Keratinocyte (primary cell): ENCODE measurements around the gene KANSL1. TPM values are rescaled to one million over a fixed set of nuclear protein-coding genes. Genes with fewer than 3 reads are reported as not detected.

Experiments
- DNase-seq: peaks from one replicate; pipeline ENCODE4 v3.0.0-alpha.2; 2011; ENCODE audit warnings: low read depth, missing footprints, low spot score
- FAIRE-seq: peaks from 2 replicates; lab custom pipeline; 2011; peaks lifted over from hg19 to GRCh38; lab: Jason Lieb, UNC
- H2AFZ ChIP-seq: 2 replicates; pipeline ENCODE4 v1.6.0; 2012; ENCODE audit warnings: low read length, control low read depth, inconsistent platforms; ENCODE audit not compliant: control insufficient read depth
- H3K27ac ChIP-seq: 2 replicates; pipeline ENCODE4 v1.5.1; 2011; ENCODE audit warnings: low read length; ENCODE audit not compliant: control insufficient read depth, insufficient read depth
- H3K27me3 ChIP-seq: 3 replicates; pipeline ENCODE4 v1.6.0; 2011; ENCODE audit warnings: low read length; ENCODE audit not compliant: control insufficient read depth, insufficient read depth; ENCODE audit errors: extremely low read depth
- H3K36me3 ChIP-seq, 2 experiments: 2 replicates in 1 of 2; 3 replicates in 1 of 2; pipeline ENCODE4 v1.5.1; 2011; ENCODE audit warnings: low read length in 2 of 2, mild to moderate bottlenecking in 1 of 2; ENCODE audit not compliant: control insufficient read depth in 2 of 2, insufficient read depth in 2 of 2; ENCODE audit errors: extremely low read depth in 1 of 2
- H3K4me1 ChIP-seq: 3 replicates; pipeline ENCODE4 v1.5.1; 2011; ENCODE audit warnings: low read length; ENCODE audit not compliant: control insufficient read depth, insufficient read depth; ENCODE audit errors: extremely low read depth
- H3K4me2 ChIP-seq: 3 replicates; pipeline ENCODE4 v1.6.0; 2011; ENCODE audit warnings: low read depth, low read length; ENCODE audit not compliant: control insufficient read depth, insufficient read depth; ENCODE audit errors: extremely low read depth
- H3K4me3 ChIP-seq, 3 experiments: fragments of 200-600 bp in 1 of 3; sonication (generic) in 1 of 3; 2 replicates in 2 of 3; 3 replicates in 1 of 3; pipeline ENCODE4 v1.5.1; 2011 to 2016; ENCODE audit warnings: low read length in 3 of 3, mild to moderate bottlenecking in 3 of 3, control low read depth in 2 of 3, inconsistent platforms in 1 of 3, low read depth in 1 of 3, mixed read lengths in 1 of 3, mixed run types in 1 of 3, moderate library complexity in 1 of 3; ENCODE audit not compliant: control insufficient read depth in 2 of 3, insufficient read depth in 2 of 3; ENCODE audit errors: extremely low read depth in 1 of 3
- H3K79me2 ChIP-seq: 2 replicates; pipeline ENCODE4 v1.6.0; 2012; ENCODE audit warnings: low read length; ENCODE audit not compliant: control insufficient read depth, insufficient read depth
- H3K9ac ChIP-seq: 3 replicates; pipeline ENCODE4 v1.6.0; 2011; ENCODE audit warnings: low read length; ENCODE audit not compliant: control insufficient read depth, insufficient read depth; ENCODE audit errors: extremely low read depth
- H3K9me1 ChIP-seq: 3 replicates; pipeline ENCODE4 v1.6.0; 2011; ENCODE audit warnings: low read length; ENCODE audit not compliant: control insufficient read depth, insufficient read depth; ENCODE audit errors: extremely low read depth
- H3K9me3 ChIP-seq: 2 replicates; pipeline ENCODE4 v1.5.1; 2012; ENCODE audit warnings: low read depth, low read length; ENCODE audit not compliant: control insufficient read depth
- H4K20me1 ChIP-seq: 3 replicates; pipeline ENCODE4 v1.6.0; 2011; ENCODE audit warnings: low read length; ENCODE audit not compliant: control insufficient read depth, insufficient read depth; ENCODE audit errors: extremely low read depth
- EZH2 ChIP-seq: IDR thresholded peaks from one replicate; pipeline ENCODE4 v1.6.1; 2012; ENCODE audit warnings: inconsistent platforms, mild to moderate bottlenecking, low read length, moderate library complexity
- dilution Hi-C: fragments of 300-500 bp; cut with MboI; formaldehyde crosslinking; loops from one replicate; pipeline ENCODE4 v1.7.0; 2020; ENCODE audit warnings: low sequenced_read_pairs; ENCODE audit not compliant: extremely low pct_ligation_motif_present
- polyA plus RNA-seq, 5 experiments: library from polyadenylated mRNA; depleted of rRNA in 3 of 5; stranded (reverse) in 3 of 5; stranded (forward) in 1 of 5; unstranded in 1 of 5; fragments of >200 nt; gene quantifications; 1 replicate in 1 of 5; 2 replicates in 3 of 5; 3 replicates in 1 of 5; pipeline versions ENCODE4 v1.2.1 to v1.2.3, GENCODE V29; 2011 to 2012; ENCODE audit warnings: missing spikeins in 2 of 5, low read depth in 1 of 5, low replicate concordance in 1 of 5
- TF ChIP-seq, protein P1 (sequence below), 3 experiments: IDR thresholded peaks in 1 of 3; conservative IDR thresholded peaks in 1 of 3; optimal IDR thresholded peaks in 1 of 3; 2 replicates in 2 of 3; 3 replicates in 1 of 3; pipeline versions ENCODE3 to v1.5.1; 2011; ENCODE audit warnings: low read length in 3 of 3, mild to moderate bottlenecking in 3 of 3, moderate library complexity in 2 of 3, control low read depth in 1 of 3, inconsistent platforms in 1 of 3; ENCODE audit not compliant: insufficient read depth in 2 of 3; ENCODE audit errors: extremely low read depth in 1 of 3

Gene KANSL1
- polyA plus RNA-seq, 1 donor (not counting 4 experiments of a cell fraction or from before 2014, with no cell fraction given): 17.6 TPM

DNA sequence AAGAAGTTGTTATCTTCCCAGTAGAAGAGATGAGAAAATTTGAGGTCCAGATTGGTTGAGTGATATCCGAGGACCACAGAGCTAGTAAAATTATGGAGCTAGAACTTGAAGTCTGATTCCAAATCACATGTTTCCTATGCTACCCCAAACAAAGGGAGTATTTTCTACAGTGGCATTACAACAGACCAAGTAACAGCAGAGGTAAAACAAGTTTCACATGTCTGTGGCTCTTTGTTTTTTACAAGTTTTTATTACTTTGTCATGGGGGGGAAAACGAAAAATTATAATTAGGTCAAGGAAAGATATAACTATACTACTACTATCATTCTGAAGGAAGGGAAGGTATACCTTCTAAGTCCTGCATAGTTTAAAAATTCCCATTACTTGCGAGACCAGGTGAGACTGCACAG lies 49.4 kb downstream of the KANSL1 start:
- DNase-seq (no peak), FAIRE-seq (no peak)
- Histone ChIP-seq H3K4me3 (no peak overlapping the region), H3K4me2 (no peak overlapping the region), H3K9ac (no peak overlapping the region), H3K9me1 (no peaks in the 10 kb centered on the region), H3K79me2 (peaks cover 92% of the 10 kb centered on the region), H3K36me3 (no peaks in the 10 kb centered on the region), H3K9me3 (no peaks in the 10 kb centered on the region), H3K27ac (no peak overlapping the region), H3K27me3 (no peaks in the 10 kb centered on the region), H4K20me1 (peaks cover 32% of the 10 kb centered on the region), H3K4me1 (no peaks in the 10 kb centered on the region), H2AFZ (no peak overlapping the region)
- no peak for TF ChIP-seq EZH2
- TF ChIP-seq, protein P1, sequence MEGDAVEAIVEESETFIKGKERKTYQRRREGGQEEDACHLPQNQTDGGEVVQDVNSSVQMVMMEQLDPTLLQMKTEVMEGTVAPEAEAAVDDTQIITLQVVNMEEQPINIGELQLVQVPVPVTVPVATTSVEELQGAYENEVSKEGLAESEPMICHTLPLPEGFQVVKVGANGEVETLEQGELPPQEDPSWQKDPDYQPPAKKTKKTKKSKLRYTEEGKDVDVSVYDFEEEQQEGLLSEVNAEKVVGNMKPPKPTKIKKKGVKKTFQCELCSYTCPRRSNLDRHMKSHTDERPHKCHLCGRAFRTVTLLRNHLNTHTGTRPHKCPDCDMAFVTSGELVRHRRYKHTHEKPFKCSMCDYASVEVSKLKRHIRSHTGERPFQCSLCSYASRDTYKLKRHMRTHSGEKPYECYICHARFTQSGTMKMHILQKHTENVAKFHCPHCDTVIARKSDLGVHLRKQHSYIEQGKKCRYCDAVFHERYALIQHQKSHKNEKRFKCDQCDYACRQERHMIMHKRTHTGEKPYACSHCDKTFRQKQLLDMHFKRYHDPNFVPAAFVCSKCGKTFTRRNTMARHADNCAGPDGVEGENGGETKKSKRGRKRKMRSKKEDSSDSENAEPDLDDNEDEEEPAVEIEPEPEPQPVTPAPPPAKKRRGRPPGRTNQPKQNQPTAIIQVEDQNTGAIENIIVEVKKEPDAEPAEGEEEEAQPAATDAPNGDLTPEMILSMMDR (optimal IDR thresholded peaks at IDR 0.05 in 1 of 3, IDR thresholded peaks at IDR 0.05 in 1 of 3, conservative IDR thresholded peaks at IDR 0.05 in 1 of 3; ENCODE audit: extremely low read depth in 1 of 3, insufficient read depth in 2 of 3, low read length in 3 of 3): no peak
- dilution Hi-C loops: no loop called here

DNA sequence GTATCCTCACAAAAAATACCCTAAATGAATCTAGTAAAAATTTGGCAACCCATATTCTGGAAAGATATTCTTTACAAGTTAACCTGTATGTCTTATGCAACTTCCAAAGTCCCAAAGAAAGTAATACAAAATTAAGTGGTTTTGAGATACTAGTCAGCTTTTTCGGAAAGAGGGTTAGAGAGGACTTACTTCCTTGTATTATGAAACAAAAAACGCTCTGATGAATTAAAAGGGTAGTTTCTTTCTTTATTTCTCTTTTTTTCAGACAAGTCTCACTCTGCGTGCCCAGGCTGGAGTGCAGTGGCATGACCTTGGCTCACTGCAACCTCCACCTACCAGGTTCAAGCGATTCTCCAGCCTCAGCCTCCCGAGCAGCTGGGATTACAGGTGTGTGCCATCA lies 51.6 kb downstream of the KANSL1 start:
- peaks cover 2% of the 10 kb centered on the region for H3K9me1 ChIP-seq
- TF ChIP-seq, protein P1 (optimal IDR thresholded peaks at IDR 0.05 in 1 of 3, IDR thresholded peaks at IDR 0.05 in 1 of 3, conservative IDR thresholded peaks at IDR 0.05 in 1 of 3; ENCODE audit: extremely low read depth in 1 of 3, insufficient read depth in 2 of 3, low read length in 3 of 3): no peak
- TF ChIP-seq EZH2: no peak
- no peak overlapping the region for H2AFZ ChIP-seq
- no peak overlapping the region for H3K9ac ChIP-seq
- H3K27me3 ChIP-seq: no peaks in the 10 kb centered on the region
- no peaks in the 10 kb centered on the region for H3K36me3 ChIP-seq
- H4K20me1 ChIP-seq: peaks cover 44% of the 10 kb centered on the region
- no peaks in the 10 kb centered on the region for H3K9me3 ChIP-seq
- H3K27ac ChIP-seq: no peak overlapping the region
- DNase-seq: no peak
- no peak overlapping the region for H3K4me2 ChIP-seq
- peaks cover 15% of the 10 kb centered on the region for H3K4me1 ChIP-seq
- FAIRE-seq: no peak
- no peak overlapping the region for H3K4me3 ChIP-seq
- peaks cover 89% of the 10 kb centered on the region for H3K79me2 ChIP-seq
- dilution Hi-C loops: no loop called here
